Transverse colon (tissue), 4 donors: Measurements from ENCODE around the gene CARMIL1. TPM values are rescaled to one million over a fixed set of nuclear protein-coding genes. Genes with fewer than 3 reads are reported as not detected.

Source experiments
- DNase-seq: peaks from one replicate; pipeline ENCODE4 v3.0.0-alpha.2; 2019
- H3K27ac ChIP-seq, 4 donors: fragments of 200-600 bp; sonication (generic); 2 replicates each; pipeline ENCODE4 v1.5.1; 2016 to 2018; ENCODE audit warnings: inconsistent platforms in 4 of 4
- H3K27me3 ChIP-seq: fragments of 200-600 bp; sonication (generic); 2 replicates; pipeline ENCODE4 v1.5.1; 2017; ENCODE audit warnings: inconsistent platforms
- H3K36me3 ChIP-seq, 4 donors: fragments of 200-600 bp; sonication (generic); 2 replicates each; pipeline ENCODE4 v1.5.1; 2017 to 2019; ENCODE audit warnings: inconsistent platforms in 4 of 4
- H3K4me1 ChIP-seq, 4 donors: fragments of 200-600 bp; sonication (generic); 2 replicates each; pipeline ENCODE4 v1.5.1; 2017 to 2020; ENCODE audit warnings: inconsistent platforms in 4 of 4
- H3K4me3 ChIP-seq, 4 donors: fragments of 200-600 bp; sonication (generic); 1 replicate in 1 of 4; 2 replicates in 3 of 4; pipeline versions ENCODE4 v1.5.1 to v1.6.1; 2017 to 2019; ENCODE audit warnings: inconsistent platforms in 4 of 4
- H3K9me3 ChIP-seq, 2 donors: fragments of 200-600 bp; sonication (generic); 2 replicates each; pipeline ENCODE4 v1.5.1; 2017 to 2019; ENCODE audit warnings: inconsistent platforms in 2 of 2
- EP300 ChIP-seq: sonication (generic); formaldehyde crosslinking; IDR thresholded peaks from one replicate; pipeline ENCODE4 v1.6.1; 2017; ENCODE audit warnings: antibody characterized with exemption, low read depth
- POLR2A ChIP-seq: fragments of 450-650 bp; IDR thresholded peaks from one replicate; pipeline ENCODE4 v1.6.1; 2016; ENCODE audit warnings: antibody characterized with exemption, mild to moderate bottlenecking, moderate library complexity
- POLR2AphosphoS5 ChIP-seq, 3 donors: sonication (generic); formaldehyde crosslinking; IDR thresholded peaks; one replicate each; pipeline ENCODE4 v1.6.1; 2016; ENCODE audit warnings: antibody characterized with exemption in 3 of 3
- WGBS, 2 donors: methylation state at CpG; one replicate each; pipeline ENCODE4 v1.1.5; 2018; ENCODE audit warnings: low coverage in 1 of 2; 5-methylcytosine and 5-hydroxymethylcytosine counted together
- in situ Hi-C, 4 donors: fragments of 200-750 bp; cut with MboI; loops; one replicate each; pipeline versions ENCODE4 v1.15.0 to v1.15.1; 2017; ENCODE audit warnings: low sequenced_read_pairs in 3 of 4, low pct_ligation_motif_present in 1 of 4, low pct_unique_long_range_greater_than_20kb in 1 of 4
- intact Hi-C: fragments of 100-400 bp; cut with DNase I; formaldehyde crosslinking; loops from one replicate; pipeline ENCODE4 v1.15.1; 2023; ENCODE audit warnings: low total_unique reads
- total RNA-seq, 4 donors: library from RNA; depleted of rRNA; stranded (reverse); fragments of >200 nt; gene quantifications; one replicate each; pipeline ENCODE4 v1.1.0, GENCODE V29; 2016
- TF ChIP-seq, protein P1 (sequence below), 5 experiments: fragments of 200-600 bp in 3 of 5; fragments of 450-650 bp in 2 of 5; sonication (generic) in 3 of 5; IDR thresholded peaks; 1 replicate in 2 of 5; 2 replicates in 3 of 5; pipeline ENCODE4 v1.5.1; 2016 to 2017; ENCODE audit warnings: antibody characterized with exemption in 5 of 5, inconsistent platforms in 3 of 5, mild to moderate bottlenecking in 2 of 5, moderate library complexity in 1 of 5

Gene CARMIL1
- total RNA-seq, 4 donors from 2014 or later, result 25.1 to 93.5 (median 61.0) TPM

- Histone ChIP-seq H3K36me3 (no peaks in the 10 kb centered on the region), H3K4me3 (no peak overlapping the region), H3K27me3 (no peaks in the 10 kb centered on the region), H3K9me3 (no peaks in the 10 kb centered on the region), H3K4me1 (peaks cover 0 to 10% (median 0%) of the 10 kb centered on the region in 4 donors), H3K27ac (peak overlapping the region in 1 of 4 donors; percentile 23)
- in situ Hi-C loops (no loop called here), intact Hi-C loops (loop anchor here (10.0 kb wide), 1 partner anchor 327 kb away; the partner anchor contains the start of gene CARMIL1)
- 8 to 21% methylated on average over 4 of the region's 4 CpGs for WGBS, 2 donors
- TF ChIP-seq, protein P1, sequence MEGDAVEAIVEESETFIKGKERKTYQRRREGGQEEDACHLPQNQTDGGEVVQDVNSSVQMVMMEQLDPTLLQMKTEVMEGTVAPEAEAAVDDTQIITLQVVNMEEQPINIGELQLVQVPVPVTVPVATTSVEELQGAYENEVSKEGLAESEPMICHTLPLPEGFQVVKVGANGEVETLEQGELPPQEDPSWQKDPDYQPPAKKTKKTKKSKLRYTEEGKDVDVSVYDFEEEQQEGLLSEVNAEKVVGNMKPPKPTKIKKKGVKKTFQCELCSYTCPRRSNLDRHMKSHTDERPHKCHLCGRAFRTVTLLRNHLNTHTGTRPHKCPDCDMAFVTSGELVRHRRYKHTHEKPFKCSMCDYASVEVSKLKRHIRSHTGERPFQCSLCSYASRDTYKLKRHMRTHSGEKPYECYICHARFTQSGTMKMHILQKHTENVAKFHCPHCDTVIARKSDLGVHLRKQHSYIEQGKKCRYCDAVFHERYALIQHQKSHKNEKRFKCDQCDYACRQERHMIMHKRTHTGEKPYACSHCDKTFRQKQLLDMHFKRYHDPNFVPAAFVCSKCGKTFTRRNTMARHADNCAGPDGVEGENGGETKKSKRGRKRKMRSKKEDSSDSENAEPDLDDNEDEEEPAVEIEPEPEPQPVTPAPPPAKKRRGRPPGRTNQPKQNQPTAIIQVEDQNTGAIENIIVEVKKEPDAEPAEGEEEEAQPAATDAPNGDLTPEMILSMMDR (IDR thresholded peaks at IDR 0.05), result peak; percentile 39 to 58 (median 49)
- no peak for TF ChIP-seq POLR2AphosphoS5 (IDR thresholded peaks at IDR 0.05)
- no peak for DNase-seq
Observed at GRCh38 chr6:25601800-25602673, 322.9 kb downstream of the CARMIL1 start.

- intact Hi-C loops (loop anchor here (10.0 kb wide), 1 partner anchor 328 kb away; the partner anchor contains the start of gene CARMIL1), in situ Hi-C loops (no loop called here)
- no peak for DNase-seq
- Histone ChIP-seq H3K4me3 (no peak overlapping the region), H3K27ac (no peak overlapping the region), H3K9me3 (no peaks in the 10 kb centered on the region), H3K4me1 (peaks cover 0 to 10% (median 0%) of the 10 kb centered on the region in 4 donors), H3K27me3 (no peaks in the 10 kb centered on the region), H3K36me3 (no peaks in the 10 kb centered on the region)
- TF ChIP-seq, protein P1 (IDR thresholded peaks at IDR 0.05), result peak in 1 of 5 experiments; percentile 12
- TF ChIP-seq EP300, result no peak
- WGBS, 2 donors, result 97 to 100% methylated on average over 1 of the region's 1 CpG
Observed at GRCh38 chr6:25602674-25602982, 323.5 kb downstream of the CARMIL1 start.

GRCh38 chr6:25603251-25603650 lies 324.1 kb downstream of the CARMIL1 start:
- Histone ChIP-seq H3K4me1 (peaks cover 0 to 16% (median 0%) of the 10 kb centered on the region in 4 donors), H3K4me3 (no peak overlapping the region), H3K27ac (no peak overlapping the region), H3K36me3 (no peaks in the 10 kb centered on the region), H3K9me3 (no peaks in the 10 kb centered on the region), H3K27me3 (no peaks in the 10 kb centered on the region)
- 90% methylated on average over 1 of the region's 1 CpG; no CpG with 5 or more reads in 1 of the 2 donors for WGBS, 2 donors
- in situ Hi-C loops, result no loop called here
- no peak for DNase-seq
- no peak for TF ChIP-seq POLR2AphosphoS5 (IDR thresholded peaks at IDR 0.05)
- intact Hi-C loops, result loop anchor here (10.0 kb wide), 1 partner anchor 328 kb away; the partner anchor contains the start of gene CARMIL1

GRCh38 chr6:25606151-25606550 lies 327.0 kb downstream of the CARMIL1 start:
- peaks cover 0 to 18% (median 0%) of the 10 kb centered on the region in 4 donors for H3K4me1 ChIP-seq
- 80 to 94% methylated on average over 3 to 11 of the region's 11 CpGs for WGBS, 2 donors
- H3K36me3 ChIP-seq, result peaks cover 0 to 11% (median 0%) of the 10 kb centered on the region in 4 donors
- no peaks in the 10 kb centered on the region for H3K9me3 ChIP-seq
- no peaks in the 10 kb centered on the region for H3K27me3 ChIP-seq
- intact Hi-C loops (loop anchor here (10.0 kb wide), 1 partner anchor 331 kb away; the partner anchor contains the start of gene CARMIL1), in situ Hi-C loops (no loop called here)
- H3K4me3 ChIP-seq, result no peak overlapping the region
- H3K27ac ChIP-seq, result no peak overlapping the region
- no peak for DNase-seq
- TF ChIP-seq EP300 (no peak), POLR2AphosphoS5 (IDR thresholded peaks at IDR 0.05) (no peak), POLR2A (no peak)
- TF ChIP-seq, protein P1 (IDR thresholded peaks at IDR 0.05), result no peak
